Epithelial cell of esophagus (primary cell): Measurements from ENCODE around the gene SMTNL2.

ENCODE experiments used
- DNase-seq: peaks from one replicate; pipeline ENCODE4 v3.0.0; 2010; ENCODE audit warnings: low read depth
- H3K4me3 ChIP-seq: 2 replicates; pipeline ENCODE4 v1.5.1; 2011; ENCODE audit warnings: mild to moderate bottlenecking, low read length, control low read depth
- CTCF ChIP-seq: IDR thresholded peaks from 2 replicates; pipeline ENCODE4 v1.5.1; 2011; ENCODE audit warnings: low read depth, mild to moderate bottlenecking, low read length, control low read depth, inconsistent platforms; ENCODE audit not compliant: insufficient read depth; ENCODE audit errors: missing control alignments

Gene SMTNL2

GRCh38 chr17:4551141-4551540 lies 33.2 kb upstream of the SMTNL2 start:
- TF ChIP-seq CTCF = no peak
- no peak for DNase-seq
- H3K4me3 ChIP-seq = no peak overlapping the region

GRCh38 chr17:4551796-4552525 lies 32.4 kb upstream of the SMTNL2 start:
- no peak overlapping the region for H3K4me3 ChIP-seq

GRCh38 chr17:4553669-4554068 lies 30.7 kb upstream of the SMTNL2 start:
- no peak for DNase-seq
- no peak for TF ChIP-seq CTCF
- peak overlapping the region; percentile 98 for H3K4me3 ChIP-seq

More at GRCh38 chr17:4551796-4552525, 32.4 kb upstream of the SMTNL2 start:
- TF ChIP-seq CTCF = no peak
- DNase-seq = no peak

- peak overlapping the region; percentile 98 for H3K4me3 ChIP-seq
- TF ChIP-seq CTCF = no peak
- no peak for DNase-seq
Measured at GRCh38 chr17:4554441-4554996, 29.8 kb upstream of the SMTNL2 start.

- peak; percentile 96 for DNase-seq
- peak within 1 kb of the TSS; percentile 98 for H3K4me3 ChIP-seq
- TF ChIP-seq CTCF = peak; percentile 24
Measured at GRCh38 chr17:4554997-4555799, 29.1 kb upstream of the SMTNL2 start, which contains the start of gene MYBBP1A. TSS of gene MYBBP1A (minus strand) at chr17:4555384. CDS start at chr17:4555324, 60 bp downstream.

GRCh38 chr17:4555873-4556759 lies 28.2 kb upstream of the SMTNL2 start:
- H3K4me3 ChIP-seq = peak overlapping the region; percentile 98
- DNase-seq = no peak
- no peak for TF ChIP-seq CTCF
